Smooth muscle cell (in vitro differentiated cells): Measurements from ENCODE around the gene DMPK. TPM values are rescaled to one million over a fixed set of nuclear protein-coding genes. Genes with fewer than 3 reads are reported as not detected.

Experiments used
- DNase-seq: peaks from one replicate; lab custom pipeline; 2025; ENCODE audit not compliant: unreplicated experiment; lab: John Stamatoyannopoulos, UW
- H2AFZ ChIP-seq: fragments of 200-600 bp; sonication (generic); 2 replicates; pipeline ENCODE4 v1.6.0; 2016; ENCODE audit warnings: antibody characterized with exemption, low read depth, mild to moderate bottlenecking
- H3F3A ChIP-seq: fragments of 200-600 bp; sonication (generic); 2 replicates; pipeline ENCODE4 v1.6.0; 2017; ENCODE audit warnings: antibody characterized with exemption, low read depth
- H3K27ac ChIP-seq: fragments of 200-600 bp; sonication (generic); 2 replicates; pipeline ENCODE4 v1.5.1; 2016; ENCODE audit warnings: low read depth, mild to moderate bottlenecking
- H3K27me3 ChIP-seq: fragments of 200-600 bp; sonication (generic); 2 replicates; pipeline ENCODE4 v1.6.1; 2016; ENCODE audit warnings: low read depth, mild to moderate bottlenecking
- H3K36me3 ChIP-seq: fragments of 200-600 bp; sonication (generic); 2 replicates; pipeline ENCODE4 v1.5.1; 2016; ENCODE audit warnings: low read depth
- H3K4me1 ChIP-seq: fragments of 200-600 bp; sonication (generic); 2 replicates; pipeline ENCODE4 v1.5.1; 2016; ENCODE audit warnings: low read depth
- H3K4me2 ChIP-seq: fragments of 200-600 bp; sonication (generic); 2 replicates; pipeline ENCODE4 v1.6.0; 2016; ENCODE audit warnings: mild to moderate bottlenecking
- H3K4me3 ChIP-seq: fragments of 200-600 bp; sonication (generic); 2 replicates; pipeline ENCODE4 v1.5.1; 2016; ENCODE audit warnings: mild to moderate bottlenecking
- H3K79me2 ChIP-seq: fragments of 200-600 bp; sonication (generic); 2 replicates; pipeline ENCODE4 v1.6.0; 2016; ENCODE audit warnings: low read depth, mild to moderate bottlenecking
- H3K9ac ChIP-seq: fragments of 200-600 bp; sonication (generic); 2 replicates; pipeline ENCODE4 v1.6.0; 2016; ENCODE audit warnings: low read depth
- H3K9me3 ChIP-seq: fragments of 200-600 bp; sonication (generic); replicated peaks from 2 replicates; pipeline ENCODE4 v1.5.1; 2016; ENCODE audit warnings: low read depth
- H4K20me1 ChIP-seq: fragments of 200-600 bp; sonication (generic); 2 replicates; pipeline ENCODE4 v1.6.0; 2016; ENCODE audit warnings: low read depth
- CTCF ChIP-seq: fragments of 200-600 bp; sonication (generic); IDR thresholded peaks from 2 replicates; pipeline ENCODE4 v1.5.1; 2017; ENCODE audit warnings: borderline replicate concordance, mild to moderate bottlenecking, antibody characterized with exemption; ENCODE audit not compliant: insufficient read depth, poor library complexity, severe bottlenecking
- WGBS: methylation state at CpG from one replicate; pipeline ENCODE4 v1.1.7; 2016; ENCODE audit warnings: low lambda C conversion rate; 5-methylcytosine and 5-hydroxymethylcytosine counted together
- polyA plus RNA-seq: library from polyadenylated mRNA; unstranded; fragments of >200 nt; fragmentation: Nextera tagmentation; extraction: Ambion mirVana; gene quantifications from 2 replicates; pipeline ENCODE4 v1.2.1, GENCODE V29; 2016
- total RNA-seq: library from RNA; depleted of rRNA; stranded (reverse); fragments of >200 nt; gene quantifications from 2 replicates; pipeline ENCODE4 v1.2.3, GENCODE V29; 2014

Gene DMPK
- total and polyA plus RNA-seq, 2 experiments from 2014 or later = 23.6 to 32.7 TPM

- H3K79me2 ChIP-seq = no peaks in the 10 kb centered on the region
- no peak overlapping the region for H3K27ac ChIP-seq
- H3K9ac ChIP-seq = no peak overlapping the region
- no peaks in the 10 kb centered on the region for H3K27me3 ChIP-seq
- no peak for TF ChIP-seq CTCF
- no peaks in the 10 kb centered on the region for H3K36me3 ChIP-seq
- H3K4me1 ChIP-seq = no peaks in the 10 kb centered on the region
- no peak for DNase-seq
- H3K4me3 ChIP-seq = no peak overlapping the region
- no peak overlapping the region for H2AFZ ChIP-seq
- H3K4me2 ChIP-seq = no peak overlapping the region
- H3K9me3 ChIP-seq = no peaks in the 10 kb centered on the region
- no peaks in the 10 kb centered on the region for H4K20me1 ChIP-seq
- 97% methylated on average over 16 of the region's 16 CpGs for WGBS
- H3F3A ChIP-seq = no peaks in the 10 kb centered on the region
Observed at GRCh38 chr19:45827459-45828093, 45.3 kb upstream of the DMPK start.

GRCh38 chr19:45826934-45827333 lies 44.6 kb upstream of the DMPK start:
- H2AFZ ChIP-seq = no peak overlapping the region
- no peak for TF ChIP-seq CTCF
- H3K79me2 ChIP-seq = no peaks in the 10 kb centered on the region
- no peak overlapping the region for H3K9ac ChIP-seq
- 97% methylated on average over 10 of the region's 11 CpGs for WGBS
- H3F3A ChIP-seq = no peaks in the 10 kb centered on the region
- no peak overlapping the region for H3K27ac ChIP-seq
- H3K36me3 ChIP-seq = no peaks in the 10 kb centered on the region
- DNase-seq = no peak
- no peaks in the 10 kb centered on the region for H3K9me3 ChIP-seq
- no peak overlapping the region for H3K4me2 ChIP-seq
- no peaks in the 10 kb centered on the region for H4K20me1 ChIP-seq
- H3K4me1 ChIP-seq = no peaks in the 10 kb centered on the region
- no peaks in the 10 kb centered on the region for H3K27me3 ChIP-seq
- no peak overlapping the region for H3K4me3 ChIP-seq

DNA sequence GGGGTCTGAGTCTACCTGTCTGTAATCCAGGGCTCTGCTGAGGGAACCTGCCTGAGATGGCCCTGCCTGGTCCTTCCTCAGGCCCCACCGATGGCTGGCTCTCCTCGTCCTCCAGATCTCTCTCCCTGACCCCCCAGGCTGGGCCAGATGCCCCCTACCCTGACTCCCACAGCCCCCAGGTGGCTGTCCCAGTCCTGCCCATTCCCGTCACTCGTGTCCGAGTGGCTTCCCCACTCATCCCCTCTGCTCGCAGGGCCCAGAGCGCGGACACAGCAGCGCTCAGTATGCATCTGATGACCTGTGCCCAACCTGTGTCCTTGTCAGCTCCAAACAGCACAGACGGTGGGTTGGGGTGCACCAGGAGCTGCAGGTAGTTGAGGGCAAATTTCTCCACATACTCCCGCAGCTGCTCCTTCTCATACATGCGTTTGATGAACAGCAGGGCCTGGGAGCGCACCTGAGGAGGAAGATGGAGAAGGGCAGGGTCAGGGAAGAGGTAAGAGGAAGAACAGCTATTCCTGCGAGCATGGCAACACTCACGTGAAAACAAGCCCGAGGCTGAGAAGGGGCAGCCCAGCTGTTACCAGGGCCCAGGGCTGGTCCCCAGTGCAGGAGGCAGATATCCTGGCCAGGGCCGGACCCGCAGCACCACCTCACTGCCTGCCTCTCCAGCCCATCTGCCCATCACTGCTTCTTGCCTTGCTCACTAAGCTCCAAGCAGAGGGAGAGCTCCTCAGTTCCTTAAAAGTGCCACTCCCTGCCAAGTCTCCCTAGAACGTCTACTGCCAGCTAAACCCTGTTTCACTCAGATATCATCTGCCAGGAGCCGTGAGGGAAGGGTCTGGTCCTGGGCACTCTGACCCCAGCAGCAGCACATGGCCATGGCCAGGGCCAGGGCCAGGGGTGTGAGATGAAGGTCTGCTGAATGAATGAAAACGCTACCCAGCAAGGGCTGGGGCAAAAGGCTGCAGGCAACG lies 43.9 kb upstream of the DMPK start:
- H3K27ac ChIP-seq = no peak overlapping the region
- no peaks in the 10 kb centered on the region for H3K4me1 ChIP-seq
- no peaks in the 10 kb centered on the region for H3K36me3 ChIP-seq
- H3K4me2 ChIP-seq = no peak overlapping the region
- H3K9me3 ChIP-seq = no peaks in the 10 kb centered on the region
- H3K9ac ChIP-seq = no peak overlapping the region
- H3K27me3 ChIP-seq = no peaks in the 10 kb centered on the region
- no peak for DNase-seq
- no peaks in the 10 kb centered on the region for H3K79me2 ChIP-seq
- no peaks in the 10 kb centered on the region for H3F3A ChIP-seq
- 93% methylated on average over 21 of the region's 22 CpGs for WGBS
- H2AFZ ChIP-seq = no peak overlapping the region
- H3K4me3 ChIP-seq = no peak overlapping the region
- no peaks in the 10 kb centered on the region for H4K20me1 ChIP-seq
- TF ChIP-seq CTCF = no peak

DNA sequence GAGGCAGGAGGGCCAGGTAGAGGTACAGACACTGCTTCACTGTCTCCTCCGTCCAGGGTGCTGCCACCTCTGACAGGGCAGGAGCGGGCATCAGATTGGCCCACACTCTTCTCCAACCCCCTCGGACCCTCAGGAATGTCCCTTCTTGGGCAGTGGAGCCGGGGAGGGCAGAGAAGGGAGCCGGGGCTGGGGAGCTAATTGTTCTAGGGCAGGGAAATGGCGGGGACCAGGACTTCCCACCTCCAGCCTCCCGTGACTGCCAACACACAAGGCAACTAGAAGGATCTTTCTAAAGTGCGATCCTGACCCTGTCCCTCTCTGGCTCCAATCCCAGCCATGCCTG lies 42.9 kb upstream of the DMPK start:
- H2AFZ ChIP-seq = no peak overlapping the region
- no peak overlapping the region for H3K27ac ChIP-seq
- no peaks in the 10 kb centered on the region for H3K4me1 ChIP-seq
- no peaks in the 10 kb centered on the region for H3F3A ChIP-seq
- no peaks in the 10 kb centered on the region for H3K9me3 ChIP-seq
- DNase-seq = no peak
- no peak for TF ChIP-seq CTCF
- WGBS = 99% methylated on average over 8 of the region's 8 CpGs
- H3K79me2 ChIP-seq = no peaks in the 10 kb centered on the region
- no peak overlapping the region for H3K4me3 ChIP-seq
- no peaks in the 10 kb centered on the region for H4K20me1 ChIP-seq
- no peak overlapping the region for H3K9ac ChIP-seq
- no peak overlapping the region for H3K4me2 ChIP-seq
- no peaks in the 10 kb centered on the region for H3K27me3 ChIP-seq
- no peaks in the 10 kb centered on the region for H3K36me3 ChIP-seq
